Suppressor macrophage treated with lipopolysaccharide for 1 hour (primary cell): ENCODE results near the gene OLFML2B.
A peak's percentile ranks its signal among the peaks of the same experiment; 100 is the strongest.

Experiments
- DNase-seq, 3 donors: peaks; one replicate each; pipeline ENCODE4 v3.0.0-alpha.2; 2020 to 2022

Gene OLFML2B

GRCh38 chr1:161973924-161974845 lies 49.5 kb downstream of the OLFML2B start:
- DNase-seq = no peak

GRCh38 chr1:161972828-161973227 lies 50.8 kb downstream of the OLFML2B start:
- no peak for DNase-seq

- no peak for DNase-seq
Observed at GRCh38 chr1:161970633-161971032, 53.0 kb downstream of the OLFML2B start.

GRCh38 chr1:161970036-161970435 lies 53.6 kb downstream of the OLFML2B start:
- no peak for DNase-seq

- no peak for DNase-seq
Observed at GRCh38 chr1:161966067-161966466, 57.6 kb downstream of the OLFML2B start.

GRCh38 chr1:161962091-161962887 lies 61.4 kb downstream of the OLFML2B start:
- peak; percentile 70 to 85 (median 80) for DNase-seq

GRCh38 chr1:161958425-161958824 lies 65.2 kb downstream of the OLFML2B start:
- no peak for DNase-seq

- DNase-seq = no peak
Observed at GRCh38 chr1:161956930-161957329, 66.7 kb downstream of the OLFML2B start.

- DNase-seq = no peak
Observed at GRCh38 chr1:161956097-161956496, 67.6 kb downstream of the OLFML2B start.

- DNase-seq = no peak
Observed at GRCh38 chr1:161955606-161956005, 68.1 kb downstream of the OLFML2B start.

GRCh38 chr1:161954466-161954865 lies 69.2 kb downstream of the OLFML2B start:
- no peak for DNase-seq

GRCh38 chr1:161954050-161954449 lies 69.6 kb downstream of the OLFML2B start:
- peak in 2 of 3 donors; percentile 36 to 53 for DNase-seq

GRCh38 chr1:161953256-161953920 lies 70.3 kb downstream of the OLFML2B start:
- DNase-seq = no peak

- DNase-seq = peak; percentile 21 to 46 (median 25)
Observed at GRCh38 chr1:161952607-161953172, 71.0 kb downstream of the OLFML2B start.

GRCh38 chr1:161951646-161952045 lies 72.0 kb downstream of the OLFML2B start:
- DNase-seq = no peak

GRCh38 chr1:161950377-161950776 lies 73.3 kb downstream of the OLFML2B start:
- DNase-seq = no peak

- DNase-seq = no peak
Observed at GRCh38 chr1:161949548-161949947, 74.1 kb downstream of the OLFML2B start.

- no peak for DNase-seq
Observed at GRCh38 chr1:161948435-161948834, 75.2 kb downstream of the OLFML2B start.

- no peak for DNase-seq
Observed at GRCh38 chr1:161946071-161946987, 77.3 kb downstream of the OLFML2B start.

GRCh38 chr1:161945306-161946060 lies 78.2 kb downstream of the OLFML2B start:
- DNase-seq = no peak

GRCh38 chr1:161944381-161944780 lies 79.3 kb downstream of the OLFML2B start:
- DNase-seq = no peak
